IMR-90 (cell line): ENCODE results near the gene POLR2J.
"Not testable (repeated sequence)": the region's sequence is repeated elsewhere in the genome, so short reads cannot be mapped to it uniquely, and the experiment has no call there.

ENCODE experiments used
- CEBPB ChIP-seq: IDR thresholded peaks from 2 replicates; pipeline ENCODE4 v1.6.1; 2012; ENCODE audit warnings: low read depth, low read length, improper control_type of control experiment
- CHD1 ChIP-seq: IDR thresholded peaks from 2 replicates; pipeline ENCODE4 v1.6.1; 2012; ENCODE audit warnings: low read depth, low read length, improper control_type of control experiment
- CTCF ChIP-seq: conservative IDR thresholded peaks from 2 replicates; pipeline ENCODE4 v1.5.1; 2012; ENCODE audit warnings: mild to moderate bottlenecking, low read depth, low read length, improper control_type of control experiment
- FOS ChIP-seq: fragments of 150-350 bp; IDR thresholded peaks from 2 replicates; pipeline ENCODE4 v1.6.1; 2016; ENCODE audit warnings: low read depth, low read length
- MAZ ChIP-seq: IDR thresholded peaks from 2 replicates; pipeline ENCODE4 v1.6.1; 2012; ENCODE audit warnings: low read depth, mild to moderate bottlenecking, low read length, improper control_type of control experiment, moderate library complexity, borderline replicate concordance
- MXI1 ChIP-seq: IDR thresholded peaks from 2 replicates; pipeline ENCODE4 v1.6.1; 2012; ENCODE audit warnings: low read depth, mild to moderate bottlenecking, low read length, moderate library complexity, borderline replicate concordance
- POLR2A ChIP-seq: IDR thresholded peaks from 2 replicates; pipeline ENCODE4 v1.6.1; 2012; ENCODE audit warnings: mild to moderate bottlenecking, low read depth, low read length
- RAD21 ChIP-seq: IDR thresholded peaks from 2 replicates; pipeline ENCODE4 v1.6.1; 2012; ENCODE audit warnings: low read length, improper control_type of control experiment
- RFX5 ChIP-seq: IDR thresholded peaks from 2 replicates; pipeline ENCODE4 v1.8.0; 2012; ENCODE audit warnings: low read depth, mild to moderate bottlenecking, low read length, moderate library complexity
- SMC3 ChIP-seq: fragments of 150-350 bp; IDR thresholded peaks from 2 replicates; pipeline ENCODE4 v1.6.1; 2016; ENCODE audit warnings: low read depth, mild to moderate bottlenecking, antibody characterized with exemption, low read length, moderate library complexity
- TF ChIP-seq, protein P1 (sequence below): fragments of 150-350 bp; IDR thresholded peaks from 2 replicates; pipeline ENCODE4 v1.6.1; 2017; ENCODE audit warnings: mild to moderate bottlenecking, antibody characterized with exemption, low read length, low read depth

DNA sequence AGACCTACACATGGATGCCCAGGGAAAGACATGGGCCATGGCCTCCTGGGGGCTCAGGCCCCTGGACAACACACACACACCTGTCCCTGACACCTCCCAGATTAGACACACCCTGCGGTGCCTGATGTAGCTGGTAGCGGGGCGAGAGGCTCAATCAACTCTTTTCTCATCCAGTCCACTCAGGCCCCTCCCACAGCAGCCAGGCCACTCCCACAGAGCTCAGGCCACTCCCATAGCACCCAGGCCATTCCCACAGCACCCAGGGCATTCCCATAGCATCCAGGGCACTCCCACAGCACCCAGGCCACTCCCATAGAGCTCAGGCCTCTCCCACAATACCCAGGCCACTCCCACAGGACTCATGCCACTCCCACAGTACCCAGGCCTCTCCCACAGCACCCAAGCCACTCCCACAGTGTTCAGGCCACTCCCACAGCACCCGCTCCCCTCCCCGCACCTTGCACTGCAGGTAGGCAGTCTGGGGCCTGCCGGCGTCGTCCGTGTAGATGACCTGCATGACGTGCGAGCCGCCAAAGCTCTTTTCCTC is 11.9 kb upstream of the POLR2J start:
- not testable (repeated sequence) for TF ChIP-seq CTCF, MXI1, POLR2A, RAD21, SMC3, MAZ, CHD1, FOS, CEBPB, RFX5
- TF ChIP-seq, protein P1, sequence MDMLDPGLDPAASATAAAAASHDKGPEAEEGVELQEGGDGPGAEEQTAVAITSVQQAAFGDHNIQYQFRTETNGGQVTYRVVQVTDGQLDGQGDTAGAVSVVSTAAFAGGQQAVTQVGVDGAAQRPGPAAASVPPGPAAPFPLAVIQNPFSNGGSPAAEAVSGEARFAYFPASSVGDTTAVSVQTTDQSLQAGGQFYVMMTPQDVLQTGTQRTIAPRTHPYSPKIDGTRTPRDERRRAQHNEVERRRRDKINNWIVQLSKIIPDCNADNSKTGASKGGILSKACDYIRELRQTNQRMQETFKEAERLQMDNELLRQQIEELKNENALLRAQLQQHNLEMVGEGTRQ: not testable (repeated sequence)
